Aorta (tissue), 5 donors: ENCODE data around the gene JADE2. TPM values are rescaled to one million over a fixed set of nuclear protein-coding genes. Genes with fewer than 3 reads are reported as not detected.
"Not testable (repeated sequence)": the region's sequence is repeated elsewhere in the genome, so short reads cannot be mapped to it uniquely, and the experiment has no call there.

Experiments
- ATAC-seq: fragments of 200-7000 bp; cut with Tn5 transposase; one replicate; pipeline ENCODE4 v1.9.1; 2022; ENCODE audit warnings: moderate library complexity; ENCODE audit not compliant: low FRiP score
- DNase-seq, 2 donors: peaks; one replicate each; pipeline ENCODE4 v3.0.0-alpha.2; 2020
- H3K27ac ChIP-seq, 2 donors: one replicate each; pipeline ENCODE4 v1.5.1; 2013; ENCODE audit warnings: low read length in 2 of 2, mild to moderate bottlenecking in 2 of 2, moderate library complexity in 2 of 2, control low read depth in 1 of 2, inconsistent platforms in 1 of 2, low read depth in 1 of 2
- H3K27me3 ChIP-seq, 2 donors: one replicate each; pipeline ENCODE4 v1.6.1; 2013; ENCODE audit warnings: control low read depth in 1 of 2, low read length in 1 of 2, mild to moderate bottlenecking in 1 of 2, moderate library complexity in 1 of 2; ENCODE audit not compliant: insufficient read depth in 2 of 2, control insufficient read depth in 1 of 2
- H3K36me3 ChIP-seq, 2 donors: one replicate each; pipeline ENCODE4 v1.6.1; 2013; ENCODE audit warnings: control low read depth in 1 of 2, low read length in 1 of 2, mild to moderate bottlenecking in 1 of 2; ENCODE audit not compliant: insufficient read depth in 2 of 2, control insufficient read depth in 1 of 2
- H3K4me1 ChIP-seq, 2 donors: one replicate each; pipeline ENCODE4 v1.6.1; 2013; ENCODE audit warnings: low read length in 2 of 2, control low read depth in 1 of 2, mild to moderate bottlenecking in 1 of 2, moderate library complexity in 1 of 2; ENCODE audit not compliant: insufficient read depth in 2 of 2, control insufficient read depth in 1 of 2
- H3K4me3 ChIP-seq, 2 donors: one replicate each; pipeline ENCODE4 v1.5.1; 2013; ENCODE audit warnings: low read length in 2 of 2, control low read depth in 1 of 2, mild to moderate bottlenecking in 1 of 2
- H3K9me3 ChIP-seq: one replicate; pipeline ENCODE4 v1.6.1; 2013; ENCODE audit warnings: mild to moderate bottlenecking, low read length; ENCODE audit not compliant: control insufficient read depth
- WGBS, 2 donors: extraction: QIAGEN DNeasy Blood & Tissue Kit; methylation state at CpG; one replicate each; pipeline ENCODE4 v1.1.7; 2013; 5-methylcytosine and 5-hydroxymethylcytosine counted together
- intact Hi-C, 2 donors: fragments of 100-400 bp; cut with DNase I; formaldehyde crosslinking; loops; one replicate each; pipeline versions ENCODE4 v1.14.2 to v1.15.0; 2022
- polyA plus RNA-seq, 2 donors: library from polyadenylated mRNA; stranded (reverse); fragments of 200-250 nt; gene quantifications; one replicate each; pipeline ENCODE4 v1.2.3, GENCODE V29; 2013
- total RNA-seq, 2 donors: library from RNA; stranded (reverse); fragmentation: NEBNext Ultra II Directional; extraction: Animal tissue kit (Norgen Biotek cat#: 25700); gene quantifications; one replicate each; pipeline ENCODE4 v1.2.1, GENCODE V29; 2021
- donor health status: healthy with polysubstance abuse.
- donor health status: Bipolar disorder and iron deficiency.
- donor health status: DM: no; HTN: no; CAD: no.
- donor health status: DM: no; HTN: no; CAD: no.
- donor health status: DM: yes; HTN: yes; CAD: no.

JADE2 gene
- total and polyA plus RNA-seq, 4 donors: 6.1 to 60.3 (median 25.7) TPM

GRCh38 chr5:134556588-134556987 lies 31.1 kb downstream of the JADE2 start:
- DNase-seq, ATAC-seq, H3K4me3 ChIP-seq, H3K27me3 ChIP-seq, H3K27ac ChIP-seq, H3K36me3 ChIP-seq, H3K4me1 ChIP-seq, intact Hi-C loops, H3K9me3 ChIP-seq: not testable (repeated sequence)
- WGBS, 2 donors: 96 to 97% methylated on average over 3 of the region's 3 CpGs

DNA sequence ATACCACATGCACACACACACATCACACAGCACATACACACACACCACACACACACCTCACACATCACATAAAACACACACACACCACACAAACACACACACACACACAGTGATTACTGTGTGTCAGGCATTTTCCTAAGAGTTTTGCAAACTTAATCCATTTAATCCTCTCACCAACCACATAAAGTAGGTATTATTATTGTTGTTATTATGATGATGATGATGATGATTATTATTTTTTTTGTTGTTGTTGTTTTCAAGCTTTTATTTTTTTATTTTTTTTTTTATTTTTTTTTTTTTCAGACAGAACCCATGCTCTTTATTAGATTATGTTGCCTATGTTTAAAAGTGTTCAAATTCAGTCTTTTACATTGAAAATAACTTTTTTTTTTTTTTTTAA lies 31.5 kb downstream of the JADE2 start:
- ATAC-seq: no peak
- H3K27me3 ChIP-seq: no peaks in the 10 kb centered on the region
- H3K27ac ChIP-seq: no peak overlapping the region
- no peaks in the 10 kb centered on the region for H3K9me3 ChIP-seq
- no peak for DNase-seq
- peaks cover 0 to 2% of the 10 kb centered on the region in 2 donors for H3K36me3 ChIP-seq
- H3K4me3 ChIP-seq: no peak overlapping the region
- H3K4me1 ChIP-seq: peaks cover 2 to 5% of the 10 kb centered on the region in 2 donors
- intact Hi-C loops: no loop called here

DNA sequence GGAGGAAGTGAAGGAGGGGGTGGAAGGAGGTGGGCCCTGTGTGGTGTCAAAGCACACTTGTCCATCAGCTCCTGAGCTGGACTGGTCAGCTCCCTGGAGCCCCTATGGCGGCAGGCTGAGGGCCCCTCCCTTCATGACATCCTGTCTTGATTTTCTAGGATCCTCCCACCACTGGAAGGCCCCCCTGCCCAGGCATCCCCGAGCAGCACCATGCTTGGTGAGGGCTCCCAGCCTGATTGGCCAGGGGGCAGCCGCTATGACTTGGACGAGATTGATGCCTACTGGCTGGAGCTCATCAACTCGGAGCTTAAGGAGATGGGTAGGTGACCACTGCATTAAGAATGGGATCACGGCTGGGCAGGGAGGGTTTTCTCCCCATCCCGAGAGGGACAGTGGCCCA lies 34.2 kb downstream of the JADE2 start:
- 84 to 87% methylated on average over 7 of the region's 7 CpGs for WGBS, 2 donors
- no peaks in the 10 kb centered on the region for H3K9me3 ChIP-seq
- DNase-seq (no peak), ATAC-seq (no peak)
- H3K36me3 ChIP-seq: peaks cover 0 to 10% of the 10 kb centered on the region in 2 donors
- no peaks in the 10 kb centered on the region for H3K4me1 ChIP-seq
- no peaks in the 10 kb centered on the region for H3K27me3 ChIP-seq
- intact Hi-C loops: no loop called here
- H3K27ac ChIP-seq: no peak overlapping the region
- H3K4me3 ChIP-seq: no peak overlapping the region

DNA sequence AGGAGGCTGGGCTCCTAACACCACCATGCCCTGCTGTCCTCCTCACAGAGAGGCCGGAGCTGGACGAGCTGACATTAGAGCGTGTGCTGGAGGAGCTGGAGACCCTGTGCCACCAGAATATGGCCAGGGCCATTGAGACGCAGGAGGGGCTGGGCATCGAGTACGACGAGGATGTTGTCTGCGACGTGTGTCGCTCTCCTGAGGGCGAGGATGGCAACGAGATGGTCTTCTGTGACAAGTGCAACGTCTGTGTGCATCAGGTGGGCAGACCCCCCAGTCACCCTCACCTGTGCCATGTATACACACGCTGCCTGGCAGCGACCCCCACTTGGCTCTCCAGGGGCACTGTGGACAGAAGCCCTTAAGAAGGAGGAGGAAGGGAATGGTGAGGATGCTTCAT lies 35.2 kb downstream of the JADE2 start:
- 88 to 93% methylated on average over 15 of the region's 15 CpGs for WGBS, 2 donors
- no peaks in the 10 kb centered on the region for H3K4me1 ChIP-seq
- H3K27me3 ChIP-seq: no peaks in the 10 kb centered on the region
- H3K36me3 ChIP-seq: peaks cover 0 to 11% of the 10 kb centered on the region in 2 donors
- no peaks in the 10 kb centered on the region for H3K9me3 ChIP-seq
- no peak for DNase-seq
- H3K27ac ChIP-seq: no peak overlapping the region
- H3K4me3 ChIP-seq: no peak overlapping the region
- no peak for ATAC-seq
- intact Hi-C loops: no loop called here

DNA sequence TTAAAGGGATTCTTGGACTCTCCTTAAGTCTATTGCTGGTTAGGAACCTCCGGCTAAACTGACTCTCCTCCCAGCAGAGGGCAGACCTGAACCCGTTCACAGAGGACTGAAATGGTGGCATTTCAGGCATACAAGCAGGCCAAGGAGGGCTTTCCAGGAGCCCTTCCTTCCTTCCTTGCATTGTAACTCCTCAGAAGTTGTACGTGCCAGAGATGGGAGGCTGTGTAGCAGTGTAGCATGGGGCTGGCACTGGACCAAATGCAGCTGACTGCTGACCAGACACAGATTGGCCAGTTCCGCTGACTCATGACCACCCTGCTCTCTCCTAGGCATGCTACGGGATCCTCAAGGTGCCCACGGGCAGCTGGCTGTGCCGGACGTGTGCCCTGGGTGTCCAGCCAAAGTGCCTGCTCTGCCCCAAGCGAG lies 36.4 kb downstream of the JADE2 start:
- H3K9me3 ChIP-seq: no peaks in the 10 kb centered on the region
- no peak overlapping the region for H3K27ac ChIP-seq
- no peaks in the 10 kb centered on the region for H3K4me1 ChIP-seq
- H3K36me3 ChIP-seq: peaks cover 2 to 14% of the 10 kb centered on the region in 2 donors
- H3K27me3 ChIP-seq: no peaks in the 10 kb centered on the region
- WGBS, 2 donors: 63% methylated on average over 9 of the region's 9 CpGs
- intact Hi-C loops: no loop called here
- DNase-seq (peak; percentile 70 to 86), ATAC-seq (peak; percentile 19)
- no peak overlapping the region for H3K4me3 ChIP-seq

DNA sequence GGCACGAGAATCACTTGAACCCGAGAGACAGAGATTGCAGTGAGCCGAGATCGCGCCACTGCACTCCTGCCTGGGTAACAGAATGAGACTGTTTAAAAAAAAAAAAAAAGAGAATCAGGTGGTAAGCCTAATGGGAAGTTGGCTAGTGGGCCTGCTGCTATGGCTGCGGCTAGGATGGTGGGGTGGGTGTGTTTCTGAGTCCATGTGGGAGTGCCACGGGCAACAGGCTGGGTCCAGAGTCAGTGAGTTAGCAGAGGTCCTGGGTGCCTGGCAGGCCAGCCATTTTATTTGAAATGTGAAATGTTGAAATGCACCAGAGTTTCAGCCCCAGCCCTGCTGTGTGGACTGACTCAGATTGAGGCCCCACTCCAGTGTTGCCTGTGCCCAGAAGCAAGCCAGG lies 37.8 kb downstream of the JADE2 start:
- 96 to 97% methylated on average over 7 of the region's 7 CpGs for WGBS, 2 donors
- no peak for ATAC-seq
- intact Hi-C loops: no loop called here
- Histone ChIP-seq H3K4me3 (no peak overlapping the region), H3K27me3 (no peaks in the 10 kb centered on the region), H3K27ac (no peak overlapping the region), H3K36me3 (peaks cover 2 to 14% of the 10 kb centered on the region in 2 donors), H3K9me3 (no peaks in the 10 kb centered on the region), H3K4me1 (no peaks in the 10 kb centered on the region)
- DNase-seq: no peak

DNA sequence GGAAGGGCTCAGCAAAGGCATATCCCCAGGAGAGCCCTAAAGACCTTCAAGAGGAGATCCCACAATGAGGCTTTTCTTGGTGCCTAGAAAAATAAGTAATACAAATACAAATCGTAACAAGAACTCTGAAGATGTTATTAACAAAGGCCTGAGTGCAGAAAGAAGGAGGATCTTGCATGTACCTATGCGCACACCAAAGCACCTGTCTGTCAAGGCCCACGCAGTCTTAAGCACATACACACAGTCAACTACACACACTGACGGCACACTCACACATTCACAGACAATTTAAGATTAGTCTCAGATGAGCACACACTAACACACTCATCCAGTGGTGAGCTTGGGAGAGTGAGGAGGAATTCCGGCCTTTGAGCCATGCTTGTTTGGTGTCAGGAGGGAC lies 38.5 kb downstream of the JADE2 start:
- Histone ChIP-seq H3K4me3 (no peak overlapping the region), H3K36me3 (peaks cover 2 to 14% of the 10 kb centered on the region in 2 donors), H3K9me3 (no peaks in the 10 kb centered on the region), H3K27me3 (no peaks in the 10 kb centered on the region), H3K4me1 (no peaks in the 10 kb centered on the region), H3K27ac (no peak overlapping the region)
- no peak for ATAC-seq
- no peak for DNase-seq
- intact Hi-C loops: no loop called here
- WGBS, 2 donors: 71 to 76% methylated on average over 5 of the region's 5 CpGs

GRCh38 chr5:134564396-134564795 lies 38.9 kb downstream of the JADE2 start:
- 93 to 100% methylated on average over 4 of the region's 4 CpGs for WGBS, 2 donors
- Histone ChIP-seq H3K4me1 (no peaks in the 10 kb centered on the region), H3K27ac (no peak overlapping the region), H3K27me3 (no peaks in the 10 kb centered on the region), H3K4me3 (no peak overlapping the region), H3K36me3 (peaks cover 2 to 14% of the 10 kb centered on the region in 2 donors), H3K9me3 (no peaks in the 10 kb centered on the region)
- DNase-seq: no peak
- ATAC-seq: no peak
- intact Hi-C loops: no loop called here

GRCh38 chr5:134565791-134566740 lies 40.6 kb downstream of the JADE2 start:
- Histone ChIP-seq H3K4me1 (no peaks in the 10 kb centered on the region), H3K27ac (no peak overlapping the region), H3K27me3 (no peaks in the 10 kb centered on the region), H3K4me3 (no peak overlapping the region), H3K9me3 (no peaks in the 10 kb centered on the region), H3K36me3 (peaks cover 2 to 12% of the 10 kb centered on the region in 2 donors)
- ATAC-seq: no peak
- DNase-seq: no peak
- intact Hi-C loops: no loop called here
- WGBS, 2 donors: 91 to 92% methylated on average over 28 of the region's 28 CpGs
